D341Med (cell line): ENCODE data around the gene TMEM184B.
A peak's percentile ranks its signal among the peaks of the same experiment; 100 is the strongest.

Experiments used
- DNase-seq: peaks from one replicate; pipeline ENCODE4 v3.0.0; 2012; ENCODE audit warnings: low spot score

The TMEM184B gene

GRCh38 chr22:38308791-38309498 lies 36.1 kb upstream of the TMEM184B start:
- DNase-seq, result no peak

GRCh38 chr22:38305471-38306448 lies 33.0 kb upstream of the TMEM184B start:
- DNase-seq, result no peak

GRCh38 chr22:38304526-38304925 lies 31.7 kb upstream of the TMEM184B start:
- no peak for DNase-seq

GRCh38 chr22:38303974-38304373 lies 31.2 kb upstream of the TMEM184B start:
- DNase-seq, result no peak

GRCh38 chr22:38302906-38303305 lies 30.1 kb upstream of the TMEM184B start:
- no peak for DNase-seq

GRCh38 chr22:38300946-38301345 lies 28.1 kb upstream of the TMEM184B start:
- DNase-seq, result no peak

- no peak for DNase-seq
These were observed 27.6 kb upstream of the TMEM184B start for GRCh38 chr22:38300197-38300945.

GRCh38 chr22:38299770-38300102 lies 26.9 kb upstream of the TMEM184B start:
- no peak for DNase-seq

- peak; percentile 75 for DNase-seq
These were observed 25.6 kb upstream of the TMEM184B start for GRCh38 chr22:38298312-38299005.

GRCh38 chr22:38296372-38296771 lies 23.6 kb upstream of the TMEM184B start:
- no peak for DNase-seq

- DNase-seq, result no peak
These were observed 23.1 kb upstream of the TMEM184B start for GRCh38 chr22:38295863-38296262.

- no peak for DNase-seq
These were observed 22.5 kb upstream of the TMEM184B start for GRCh38 chr22:38295339-38295738.

GRCh38 chr22:38294193-38294592 lies 21.4 kb upstream of the TMEM184B start:
- no peak for DNase-seq

- no peak for DNase-seq
These were observed 19.9 kb upstream of the TMEM184B start for GRCh38 chr22:38292694-38293093.

GRCh38 chr22:38291201-38291777 lies 18.5 kb upstream of the TMEM184B start:
- DNase-seq, result no peak

GRCh38 chr22:38290347-38290746 lies 17.5 kb upstream of the TMEM184B start:
- DNase-seq, result no peak

GRCh38 chr22:38289583-38290082 lies 16.8 kb upstream of the TMEM184B start:
- DNase-seq, result no peak

- no peak for DNase-seq
These were observed 14.3 kb upstream of the TMEM184B start for GRCh38 chr22:38286915-38287669.

- no peak for DNase-seq
These were observed 12.2 kb upstream of the TMEM184B start for GRCh38 chr22:38285018-38285417.

- DNase-seq, result no peak
These were observed 11.2 kb upstream of the TMEM184B start for GRCh38 chr22:38284042-38284402.

- DNase-seq, result no peak
These were observed 9.6 kb upstream of the TMEM184B start for GRCh38 chr22:38282397-38282796.
